COLO668 (cell line): Measurements from ENCODE around the gene TLCD2.
A peak's percentile ranks its signal among the peaks of the same experiment; 100 is the strongest.
"Not testable (repeated sequence)": the region's sequence is repeated elsewhere in the genome, so short reads cannot be mapped to it uniquely, and the experiment has no call there.

Source experiments
- DNase-seq: peaks from one replicate; lab custom pipeline; 2025; ENCODE audit not compliant: unreplicated experiment; lab: John Stamatoyannopoulos, UW

Gene TLCD2

GRCh38 chr17:1695365-1695764 lies 14.8 kb downstream of the TLCD2 start:
- no peak for DNase-seq

DNA sequence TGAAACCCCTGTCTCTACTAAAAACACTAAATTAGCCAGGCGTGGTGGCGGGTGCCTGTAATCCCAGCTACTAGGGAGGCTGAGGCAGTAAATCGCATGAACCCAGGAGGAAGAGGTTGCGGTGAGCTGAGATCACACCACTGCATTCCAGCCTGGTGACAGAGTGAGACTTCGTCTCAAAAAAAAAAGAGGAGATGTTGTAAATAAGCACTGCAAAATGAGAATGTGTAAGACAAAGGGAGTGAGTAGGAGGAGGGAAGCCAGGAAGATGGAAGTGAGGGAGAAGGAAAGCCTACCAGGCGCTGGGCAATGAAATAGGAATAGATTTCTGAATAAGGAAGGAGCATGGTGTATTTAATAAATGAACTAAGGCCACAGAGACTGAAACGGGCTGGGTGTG lies 16.8 kb downstream of the TLCD2 start:
- DNase-seq, result no peak

- no peak for DNase-seq
These were observed 19.5 kb downstream of the TLCD2 start for GRCh38 chr17:1690544-1691221.

DNA sequence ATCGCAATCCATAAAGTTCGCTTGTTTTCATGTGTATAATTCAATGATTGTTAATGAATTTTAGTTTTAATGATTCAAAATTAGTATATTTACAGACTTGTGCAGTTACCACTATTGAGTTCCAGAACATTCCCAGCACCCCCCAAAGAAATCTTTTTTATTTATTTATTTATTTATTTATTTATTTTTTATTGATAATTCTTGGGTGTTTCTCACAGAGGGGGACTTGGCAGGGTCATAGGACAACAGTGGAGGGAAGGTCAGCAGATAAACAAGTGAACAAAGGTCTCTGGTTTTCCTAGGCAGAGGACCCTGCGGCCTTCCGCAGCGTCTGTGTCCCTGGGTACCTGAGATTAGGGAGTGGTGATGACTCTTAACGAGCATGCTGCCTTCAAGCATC lies 21.8 kb downstream of the TLCD2 start:
- not testable (repeated sequence) for DNase-seq

GRCh38 chr17:1686086-1686485 lies 24.1 kb downstream of the TLCD2 start:
- no peak for DNase-seq

- DNase-seq, result peak; percentile 94
These were observed 25.6 kb downstream of the TLCD2 start, which contains the start of gene PRPF8 for GRCh38 chr17:1684378-1685189. PRPF8 (minus strand) TSS chr17:1684867; CDS start chr17:1684571, 296 bp downstream.

- DNase-seq, result no peak
These were observed 26.7 kb downstream of the TLCD2 start for GRCh38 chr17:1683459-1683858.

DNA sequence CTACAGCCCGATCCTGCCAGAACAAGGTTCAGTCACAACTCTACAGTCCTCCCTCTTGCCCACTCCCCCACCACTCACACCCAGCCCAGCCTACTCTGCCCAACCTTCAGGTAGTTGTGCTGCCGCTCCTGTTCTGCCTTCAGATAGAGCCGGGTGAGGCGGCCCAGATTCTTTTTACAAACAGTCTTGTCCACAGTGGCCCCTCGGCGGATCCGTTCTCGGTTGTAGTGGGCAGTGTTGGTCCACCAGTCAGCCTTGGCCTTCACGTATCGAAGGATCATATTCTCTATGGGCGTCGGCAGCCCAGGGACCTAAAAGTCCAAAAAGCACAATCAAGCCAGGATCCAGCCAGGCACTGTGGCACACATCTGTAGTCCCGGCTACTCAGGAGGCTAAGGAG lies 33.8 kb downstream of the TLCD2 start:
- DNase-seq, result no peak

DNA sequence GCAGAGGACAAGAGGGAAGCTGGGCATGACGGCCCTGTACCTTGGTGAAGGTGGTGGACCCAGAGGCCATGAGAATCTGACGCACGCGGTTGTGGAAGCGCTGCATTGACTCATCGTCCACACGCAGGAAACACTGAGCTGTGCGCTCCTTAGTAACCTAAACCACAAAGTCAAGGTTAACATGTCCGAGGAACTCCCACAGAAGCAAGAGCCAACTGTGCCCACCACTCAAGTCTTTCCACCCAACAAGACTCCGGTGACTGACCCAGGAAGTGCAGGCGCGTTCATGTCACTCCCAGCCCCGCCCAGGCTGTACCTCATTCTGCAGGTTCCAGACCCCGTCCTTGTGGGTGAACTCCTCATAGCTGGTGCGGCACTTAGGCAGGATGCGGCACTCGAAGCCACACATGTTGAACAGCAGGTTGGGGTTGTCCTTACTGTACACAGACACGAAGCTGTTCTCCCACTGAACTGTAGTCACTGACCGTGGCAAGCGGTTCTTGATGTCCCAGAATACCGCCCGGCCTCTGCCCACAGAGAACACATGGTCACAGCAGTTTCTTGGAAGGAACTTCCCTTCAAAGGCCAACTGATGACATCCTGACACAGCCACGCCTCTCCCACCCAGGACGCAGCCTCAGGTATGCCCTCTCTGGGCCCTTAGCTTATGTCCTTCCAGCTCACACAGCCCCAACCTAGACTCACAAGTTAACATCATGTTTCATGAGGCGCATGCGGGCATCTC lies 37.0 kb downstream of the TLCD2 start:
- no peak for DNase-seq

DNA sequence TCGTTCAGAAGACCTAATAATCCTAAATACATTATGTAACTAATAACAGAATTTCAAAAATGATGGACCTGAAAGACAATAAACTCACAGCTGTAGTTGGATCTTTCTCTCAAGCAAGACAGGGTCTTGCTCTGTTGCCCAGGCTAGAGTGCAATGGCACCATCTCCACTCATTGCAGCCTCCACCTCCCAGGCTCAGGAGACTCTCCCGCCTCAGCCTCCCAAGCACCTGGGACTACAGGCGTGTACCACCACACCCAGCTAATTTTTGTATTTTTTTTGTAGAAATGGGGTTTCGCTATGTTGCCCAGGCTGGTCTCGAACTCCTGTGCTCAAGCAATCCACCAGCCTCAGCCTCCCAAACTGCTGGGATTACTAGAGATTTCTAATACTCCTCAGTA lies 46.2 kb downstream of the TLCD2 start:
- DNase-seq, result not testable (repeated sequence)

- DNase-seq, result no peak
These were observed 49.1 kb downstream of the TLCD2 start for GRCh38 chr17:1661045-1661444.

DNA sequence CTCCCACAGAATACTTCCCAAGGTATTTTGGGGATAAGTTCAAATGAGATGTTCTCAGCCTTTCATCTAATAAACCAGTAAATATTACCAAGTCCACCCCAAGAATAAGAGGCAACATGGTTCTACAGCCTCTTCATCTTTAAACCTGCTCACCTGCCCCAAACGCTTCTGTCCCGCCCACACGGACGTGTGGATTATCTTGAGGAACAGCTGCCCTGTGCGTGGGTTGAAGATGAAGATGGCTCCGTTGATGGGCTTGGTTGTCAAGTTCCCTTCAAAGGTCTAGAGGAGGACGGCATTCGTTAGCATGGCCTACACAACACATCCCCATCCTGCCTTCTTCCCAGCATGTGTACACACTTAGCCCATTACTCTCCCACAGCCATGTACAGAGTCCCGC lies 52.1 kb downstream of the TLCD2 start:
- no peak for DNase-seq

DNA sequence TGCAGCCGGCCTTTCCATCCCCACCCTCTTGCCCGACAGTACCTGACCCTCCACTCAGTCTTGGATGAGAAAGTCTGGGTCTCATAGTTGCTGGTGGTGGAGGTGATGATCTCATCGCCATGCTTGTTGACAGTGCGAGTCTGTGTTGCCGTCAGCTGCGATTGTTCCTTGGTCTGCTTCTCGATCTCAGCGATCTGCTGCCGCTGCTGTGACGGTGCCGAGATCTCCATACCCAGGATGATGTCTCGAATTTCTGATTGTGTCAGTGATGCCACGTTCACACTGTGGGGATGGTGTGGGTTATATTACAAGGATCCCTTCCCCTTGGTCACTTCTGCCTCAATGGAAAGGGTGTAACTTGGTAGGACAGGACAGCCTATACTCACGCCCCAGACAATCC lies 56.4 kb downstream of the TLCD2 start:
- DNase-seq, result no peak

DNA sequence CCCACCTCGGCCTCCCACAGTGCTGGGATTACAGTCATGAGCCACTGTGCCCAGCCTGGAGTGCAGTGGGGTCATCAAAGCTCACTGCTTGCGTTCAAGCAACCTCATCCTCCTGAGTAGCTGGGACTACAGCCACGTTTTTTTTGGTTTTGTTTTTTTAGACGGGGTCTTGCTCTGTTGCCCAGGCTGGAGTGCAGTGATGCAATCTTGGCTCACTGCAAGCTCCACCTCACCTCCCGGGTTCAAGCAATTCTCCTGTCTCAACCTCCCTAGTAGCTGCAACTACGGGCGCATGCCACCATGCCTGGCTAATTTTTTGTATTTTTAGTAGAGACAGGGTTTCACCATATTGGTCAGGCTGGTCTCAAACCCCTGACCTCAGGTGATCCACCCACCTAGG lies 57.4 kb downstream of the TLCD2 start:
- not testable (repeated sequence) for DNase-seq
